ENCODE data around the gene TEX48.

- no peak for TF ChIP-seq ELF4 (IDR thresholded peaks at IDR 0.05)
- TF ChIP-seq HDGF (IDR thresholded peaks at IDR 0.05; ENCODE audit: borderline replicate concordance), result no peak
- no peak for TF ChIP-seq PKNOX1 (IDR thresholded peaks at IDR 0.05)
- TF ChIP-seq SP1 (IDR thresholded peaks at IDR 0.05), result no peak
- no peak for TF ChIP-seq BHLHE40 (IDR thresholded peaks at IDR 0.05; ENCODE audit: borderline replicate concordance)
- no peak for TF ChIP-seq FOXA1 (IDR thresholded peaks at IDR 0.05)
- no peak for TF ChIP-seq FOXK2 (IDR thresholded peaks at IDR 0.05)
- no peak for TF ChIP-seq NFRKB (IDR thresholded peaks at IDR 0.05)
- TF ChIP-seq ZNF384 (IDR thresholded peaks at IDR 0.05), result no peak
- TF ChIP-seq SUZ12 (IDR thresholded peaks at IDR 0.05), result no peak
- no peak for TF ChIP-seq FOXM1 (IDR thresholded peaks at IDR 0.05; ENCODE audit: borderline replicate concordance)
- no peak for TF ChIP-seq TARDBP (IDR thresholded peaks at IDR 0.05)
- no peak for TF ChIP-seq L3MBTL2 (conservative IDR thresholded peaks at IDR 0.05)
These were observed 43.6 kb downstream of the TEX48 start for GRCh38 chr9:114638404-114638803.

Data from HEK293T (cell line).